OCI-LY1 (cell line): Measurements from ENCODE around the gene FA2H.

Experiments used
- H2AFZ ChIP-seq: fragments of 200-600 bp; sonication (generic), shearing (Covaris generic); 2 replicates; pipeline ENCODE4 v1.6.0; 2014; ENCODE audit warnings: antibody characterized with exemption, mild to moderate bottlenecking, low read length
- H3F3A ChIP-seq: fragments of 200-600 bp; sonication (generic), shearing (Covaris generic); 2 replicates; pipeline ENCODE4 v1.6.0; 2014; ENCODE audit warnings: mild to moderate bottlenecking, antibody characterized with exemption, low read length, moderate library complexity; ENCODE audit not compliant: insufficient read depth
- H3K27ac ChIP-seq: fragments of 200-600 bp; sonication (generic); 2 replicates; pipeline ENCODE4 v1.5.1; 2014; ENCODE audit warnings: low read length, mixed run types, mild to moderate bottlenecking, low read depth; ENCODE audit not compliant: poor library complexity, severe bottlenecking
- H3K27me3 ChIP-seq: fragments of 200-600 bp; sonication (generic); 2 replicates; pipeline ENCODE4 v1.6.0; 2014; ENCODE audit warnings: antibody characterized with exemption, mild to moderate bottlenecking, low read length, moderate library complexity; ENCODE audit not compliant: insufficient read depth
- H3K36me3 ChIP-seq: fragments of 200-600 bp; sonication (generic); 2 replicates; pipeline ENCODE4 v1.6.1; 2014; ENCODE audit warnings: mild to moderate bottlenecking, antibody characterized with exemption, low read length, moderate library complexity, mixed read lengths; ENCODE audit not compliant: insufficient read depth
- H3K4me1 ChIP-seq: fragments of 200-600 bp; sonication (generic); 2 replicates; pipeline ENCODE4 v1.5.1; 2014; ENCODE audit warnings: mild to moderate bottlenecking, low read length, moderate library complexity; ENCODE audit not compliant: insufficient read depth, severe bottlenecking
- H3K4me2 ChIP-seq: fragments of 200-600 bp; sonication (generic), shearing (Covaris generic); 2 replicates; pipeline ENCODE4 v1.6.1; 2014; ENCODE audit warnings: low read length
- H3K4me3 ChIP-seq: fragments of 200-600 bp; sonication (generic); 2 replicates; pipeline ENCODE4 v1.5.1; 2014; ENCODE audit warnings: low read length, low read depth, mild to moderate bottlenecking, mixed read lengths; ENCODE audit not compliant: poor library complexity, severe bottlenecking
- H3K79me2 ChIP-seq: fragments of 200-600 bp; shearing (Covaris generic); 2 replicates; pipeline ENCODE4 v1.6.1; 2016; ENCODE audit warnings: mixed run types, low read length, mixed read lengths; ENCODE audit not compliant: insufficient read depth
- H3K9ac ChIP-seq: fragments of 200-600 bp; sonication (generic), shearing (Covaris generic); 2 replicates; pipeline ENCODE4 v1.6.1; 2014; ENCODE audit warnings: mild to moderate bottlenecking, low read length, mixed read lengths
- H3K9me2 ChIP-seq: fragments of 200-600 bp; sonication (generic), shearing (Covaris generic); 2 replicates; pipeline ENCODE4 v1.6.1; 2014; ENCODE audit warnings: low read depth, mild to moderate bottlenecking, low read length, mixed read lengths
- H3K9me3 ChIP-seq: fragments of 200-600 bp; shearing (Covaris generic); 2 replicates; pipeline ENCODE4 v1.6.1; 2014; ENCODE audit warnings: low read length, mixed read lengths
- H4K20me1 ChIP-seq: fragments of 200-600 bp; sonication (generic), shearing (Covaris generic); 2 replicates; pipeline ENCODE4 v1.6.0; 2016; ENCODE audit warnings: mild to moderate bottlenecking, low read length; ENCODE audit not compliant: insufficient read depth
- EZH2 ChIP-seq: fragments of 200-600 bp; sonication (generic), shearing (Covaris generic); IDR thresholded peaks from 2 replicates; pipeline ENCODE4 v1.8.0; 2017; ENCODE audit warnings: borderline replicate concordance, mixed run types, mild to moderate bottlenecking, antibody characterized with exemption, low read length, moderate library complexity, mixed read lengths
- TF ChIP-seq, protein P1 (sequence below): fragments of 200-600 bp; sonication (generic), shearing (Covaris generic); IDR thresholded peaks from 2 replicates; pipeline ENCODE4 v1.5.1; 2017; ENCODE audit warnings: mild to moderate bottlenecking, antibody characterized with exemption, low read length, moderate library complexity, mixed read lengths

The FA2H gene

DNA sequence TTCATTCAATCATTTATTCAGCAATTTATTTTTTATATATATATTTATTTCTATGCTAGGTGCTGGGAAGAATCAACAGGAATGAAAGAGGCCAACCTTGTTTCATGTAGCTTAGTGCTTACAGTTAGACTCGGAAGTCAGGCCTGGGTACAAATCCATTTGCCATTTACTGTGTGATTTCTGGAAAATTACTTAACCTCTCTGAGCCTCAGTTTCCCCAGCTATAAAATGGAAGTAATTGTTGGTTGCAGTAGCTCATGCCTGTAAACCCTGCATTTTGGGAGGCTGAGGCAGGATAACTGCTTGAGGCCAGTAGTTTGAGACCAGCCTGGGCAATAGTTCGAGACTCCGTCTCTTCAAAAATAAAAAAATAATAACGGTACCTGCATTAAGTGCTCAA, 46.7 kb downstream of the FA2H start:
- H3K27ac ChIP-seq: no peak overlapping the region
- no peak for TF ChIP-seq EZH2
- TF ChIP-seq, protein P1, sequence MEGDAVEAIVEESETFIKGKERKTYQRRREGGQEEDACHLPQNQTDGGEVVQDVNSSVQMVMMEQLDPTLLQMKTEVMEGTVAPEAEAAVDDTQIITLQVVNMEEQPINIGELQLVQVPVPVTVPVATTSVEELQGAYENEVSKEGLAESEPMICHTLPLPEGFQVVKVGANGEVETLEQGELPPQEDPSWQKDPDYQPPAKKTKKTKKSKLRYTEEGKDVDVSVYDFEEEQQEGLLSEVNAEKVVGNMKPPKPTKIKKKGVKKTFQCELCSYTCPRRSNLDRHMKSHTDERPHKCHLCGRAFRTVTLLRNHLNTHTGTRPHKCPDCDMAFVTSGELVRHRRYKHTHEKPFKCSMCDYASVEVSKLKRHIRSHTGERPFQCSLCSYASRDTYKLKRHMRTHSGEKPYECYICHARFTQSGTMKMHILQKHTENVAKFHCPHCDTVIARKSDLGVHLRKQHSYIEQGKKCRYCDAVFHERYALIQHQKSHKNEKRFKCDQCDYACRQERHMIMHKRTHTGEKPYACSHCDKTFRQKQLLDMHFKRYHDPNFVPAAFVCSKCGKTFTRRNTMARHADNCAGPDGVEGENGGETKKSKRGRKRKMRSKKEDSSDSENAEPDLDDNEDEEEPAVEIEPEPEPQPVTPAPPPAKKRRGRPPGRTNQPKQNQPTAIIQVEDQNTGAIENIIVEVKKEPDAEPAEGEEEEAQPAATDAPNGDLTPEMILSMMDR: no peak
- H2AFZ ChIP-seq: no peak overlapping the region
- H3K4me1 ChIP-seq: no peaks in the 10 kb centered on the region
- H3K36me3 ChIP-seq: no peaks in the 10 kb centered on the region
- no peaks in the 10 kb centered on the region for H3F3A ChIP-seq
- H3K9me2 ChIP-seq: no peaks in the 10 kb centered on the region
- no peaks in the 10 kb centered on the region for H3K9me3 ChIP-seq
- H3K27me3 ChIP-seq: peaks cover 7% of the 10 kb centered on the region; the same call in 1 of the 2 replicates
- no peaks in the 10 kb centered on the region for H3K79me2 ChIP-seq
- no peak overlapping the region for H3K4me2 ChIP-seq
- no peaks in the 10 kb centered on the region for H4K20me1 ChIP-seq
- H3K9ac ChIP-seq: no peak overlapping the region
- no peak overlapping the region for H3K4me3 ChIP-seq

DNA sequence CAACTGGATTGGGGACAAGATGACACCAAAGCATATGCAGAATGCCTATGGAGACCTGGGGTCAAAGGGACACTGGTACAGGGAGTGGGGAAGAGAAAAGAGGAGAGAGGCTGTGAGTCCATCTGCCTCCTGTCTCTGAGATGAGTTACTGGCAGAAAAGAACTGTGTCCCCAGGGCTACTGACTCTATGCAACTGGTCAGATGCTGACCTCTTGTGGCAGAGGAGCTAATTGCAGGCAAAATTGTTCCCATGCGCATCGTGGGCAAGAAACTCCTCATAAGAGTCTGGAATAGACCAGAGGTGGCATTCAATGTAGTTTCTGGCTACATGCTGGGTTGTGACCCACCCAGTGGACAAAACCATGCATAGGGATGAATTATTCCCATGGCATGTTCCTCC, 47.9 kb downstream of the FA2H start:
- Histone ChIP-seq H3K4me2 (no peak overlapping the region), H3K79me2 (no peaks in the 10 kb centered on the region), H3K9me3 (no peaks in the 10 kb centered on the region), H3K36me3 (no peaks in the 10 kb centered on the region), H3K27ac (no peak overlapping the region), H3K9me2 (no peaks in the 10 kb centered on the region), H3K27me3 (peaks cover 7% of the 10 kb centered on the region; the same call in 1 of the 2 replicates), H3F3A (no peaks in the 10 kb centered on the region), H3K4me3 (no peak overlapping the region), H3K4me1 (no peaks in the 10 kb centered on the region), H3K9ac (no peak overlapping the region), H4K20me1 (no peaks in the 10 kb centered on the region), H2AFZ (no peak overlapping the region)
- TF ChIP-seq EZH2: no peak
- TF ChIP-seq, protein P1: peak; percentile 82

DNA sequence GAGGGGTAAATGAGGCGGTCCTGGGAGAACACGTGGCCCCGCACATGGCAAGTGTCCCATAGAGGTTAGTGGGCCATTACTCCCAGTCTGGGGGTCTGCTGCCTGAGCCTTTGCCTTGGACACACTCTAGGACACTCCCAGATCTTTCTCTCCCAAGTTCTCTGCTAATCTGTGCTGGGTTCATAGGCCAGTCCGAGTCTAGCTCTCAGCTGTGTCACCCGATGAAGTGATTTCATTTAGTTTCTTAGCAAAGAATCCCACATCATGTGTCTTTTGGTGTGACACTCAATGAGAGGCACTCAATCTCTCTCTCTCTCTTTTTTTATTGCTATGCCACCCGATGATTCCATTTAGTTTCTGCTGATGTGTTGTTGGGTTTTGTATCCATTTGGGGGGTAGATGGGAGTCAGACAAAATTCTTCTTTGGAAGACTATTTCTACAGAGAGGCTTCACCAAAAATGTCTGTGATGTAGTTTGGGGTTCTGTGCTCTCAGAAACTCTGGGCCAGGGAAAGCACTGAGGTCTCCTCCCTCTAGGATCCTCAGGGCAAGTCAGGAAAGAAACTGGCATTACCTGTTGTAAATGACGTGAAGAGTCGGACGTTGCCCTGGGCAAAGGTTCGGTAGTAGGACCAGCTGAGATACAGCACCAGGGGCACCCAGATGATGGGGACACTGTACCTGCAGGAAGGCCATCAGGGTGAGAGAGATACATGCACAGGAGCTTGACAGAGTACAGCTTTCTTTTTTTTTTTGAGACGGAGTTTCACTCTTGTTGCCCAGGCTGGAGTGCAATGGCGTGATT, 48.8 kb downstream of the FA2H start:
- H3F3A ChIP-seq: no peaks in the 10 kb centered on the region
- TF ChIP-seq EZH2: no peak
- TF ChIP-seq, protein P1: no peak

More for the DNA sequence above, 48.8 kb downstream of the FA2H start:
- Histone ChIP-seq H3K27me3 (peaks cover 7% of the 10 kb centered on the region; the same call in 1 of the 2 replicates), H3K79me2 (no peaks in the 10 kb centered on the region), H2AFZ (no peak overlapping the region), H3K4me1 (no peaks in the 10 kb centered on the region), H3K4me2 (no peak overlapping the region), H3K27ac (no peak overlapping the region), H4K20me1 (no peaks in the 10 kb centered on the region), H3K4me3 (no peak overlapping the region), H3K9ac (no peak overlapping the region), H3K9me2 (no peaks in the 10 kb centered on the region), H3K36me3 (no peaks in the 10 kb centered on the region), H3K9me3 (no peaks in the 10 kb centered on the region)
